Measurements from ENCODE around the gene VSIG4. TPM values are rescaled to one million over a fixed set of nuclear protein-coding genes. Genes with fewer than 3 reads are reported as not detected.
"Not testable (repeated sequence)": the region's sequence is repeated elsewhere in the genome, so short reads cannot be mapped to it uniquely, and the experiment has no call there.

The VSIG4 gene
- polyA plus RNA-seq, 4 donors: 3.6 to 6.4 (median 5.9) TPM

DNA sequence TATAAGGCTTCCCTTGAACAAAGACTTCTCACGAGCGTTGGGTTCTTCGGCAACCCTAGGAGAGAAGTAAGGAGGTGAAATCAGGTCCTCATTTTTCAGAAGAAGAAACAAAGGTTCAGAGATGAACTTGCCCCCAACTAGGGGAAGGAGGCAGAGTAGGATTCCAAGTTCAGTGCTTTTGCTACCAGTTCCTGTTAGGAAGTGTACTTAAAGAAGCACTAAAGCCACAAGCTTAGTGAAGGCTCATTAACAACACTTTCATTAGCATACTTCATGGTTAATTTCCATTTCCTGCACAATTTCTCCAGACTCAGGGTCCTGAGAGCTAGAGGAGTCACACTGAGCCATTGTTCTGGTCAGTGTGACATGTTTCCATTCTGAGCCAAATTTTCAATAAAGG is 52.1 kb downstream of the VSIG4 start:
- no peak for DNase-seq (ENCODE audit: low read depth in 4 of 4, low spot score in 2 of 4)

- peak in 2 of 4 donors; percentile 12 to 13 for DNase-seq (ENCODE audit: low read depth in 4 of 4, low spot score in 2 of 4)
These were observed 53.8 kb downstream of the VSIG4 start for GRCh38 chrX:65985922-65986588.

GRCh38 chrX:65985211-65985610 is 54.7 kb downstream of the VSIG4 start:
- no peak for DNase-seq (ENCODE audit: low read depth in 4 of 4, low spot score in 2 of 4)

DNA sequence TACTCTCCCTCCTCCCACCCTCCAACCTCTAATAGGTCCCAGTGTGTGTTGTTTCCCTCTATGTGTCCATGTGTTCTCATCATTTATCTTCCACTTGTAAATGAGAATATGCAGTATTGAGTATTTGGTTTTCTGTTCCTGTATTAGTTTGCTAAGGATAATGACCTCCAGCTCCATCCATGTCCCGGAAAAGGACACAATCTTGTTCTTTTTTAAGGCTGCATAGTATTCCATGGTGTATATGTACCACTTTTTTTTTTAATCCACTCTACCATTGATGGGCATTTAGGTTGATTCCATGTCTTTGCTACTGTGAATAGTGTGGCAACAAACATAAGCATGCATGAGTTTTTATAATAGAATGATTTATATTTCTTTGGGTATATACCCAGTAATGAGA is 62.7 kb downstream of the VSIG4 start:
- DNase-seq (ENCODE audit: low read depth in 4 of 4, low spot score in 2 of 4): not testable (repeated sequence)

- no peak for DNase-seq (ENCODE audit: low read depth in 4 of 4, low spot score in 2 of 4)
These were observed 63.7 kb downstream of the VSIG4 start for GRCh38 chrX:65976161-65976560.

- not testable (repeated sequence) for DNase-seq (ENCODE audit: low read depth in 4 of 4, low spot score in 2 of 4)
These were observed 64.6 kb downstream of the VSIG4 start for GRCh38 chrX:65975161-65975751.

Other genes starting within 250 kb of the VSIG4 start
- gene HEPH, start 124.2 kb upstream of the VSIG4 start, polyA plus RNA-seq (ENCODE audit: insufficient read length in 4 of 4): 10 to 100 TPM; 42.6 to 64.4 (median 57.5) TPM

Measured in left renal cortex interstitium (tissue), 4 donors.